Stomach smooth muscle (tissue), 2 donors: ENCODE measurements around the gene HNRNPLL.

Experiments
- H3K27ac ChIP-seq: one replicate; pipeline ENCODE4 v1.7.0; 2013; ENCODE audit warnings: mild to moderate bottlenecking, low read length, inconsistent platforms
- H3K27me3 ChIP-seq, 2 donors: one replicate each; pipeline ENCODE4 v1.7.0; 2013; ENCODE audit warnings: low read length in 2 of 2; ENCODE audit not compliant: insufficient read depth in 2 of 2, control insufficient read depth in 1 of 2
- H3K36me3 ChIP-seq, 2 donors: one replicate each; pipeline ENCODE4 v1.7.0; 2013; ENCODE audit warnings: low read length in 2 of 2; ENCODE audit not compliant: control insufficient read depth in 2 of 2, insufficient read depth in 2 of 2
- H3K4me1 ChIP-seq: one replicate; pipeline ENCODE4 v1.7.0; 2013; ENCODE audit warnings: low read length; ENCODE audit not compliant: control insufficient read depth, insufficient read depth
- H3K4me3 ChIP-seq, 2 donors: one replicate each; pipeline ENCODE4 v1.7.0; 2013; ENCODE audit warnings: low read length in 2 of 2
- H3K9ac ChIP-seq, 2 donors: one replicate each; pipeline ENCODE4 v1.7.0; 2013; ENCODE audit warnings: low read length in 2 of 2, mild to moderate bottlenecking in 1 of 2
- H3K9me3 ChIP-seq, 2 donors: one replicate each; pipeline ENCODE4 v1.7.0; 2013; ENCODE audit warnings: low read length in 2 of 2; ENCODE audit not compliant: control insufficient read depth in 2 of 2
- donor health status: healthy.
- donor health status: Pancreatic carcinoma.

Gene HNRNPLL

GRCh38 chr2:38571193-38571592 is 31.5 kb downstream of the HNRNPLL start:
- no peaks in the 10 kb centered on the region for H3K4me1 ChIP-seq
- H3K36me3 ChIP-seq: peaks cover 10 to 27% of the 10 kb centered on the region in 2 donors
- H3K4me3 ChIP-seq: no peak overlapping the region
- H3K9me3 ChIP-seq: no peaks in the 10 kb centered on the region
- H3K27me3 ChIP-seq: no peaks in the 10 kb centered on the region
- no peak overlapping the region for H3K27ac ChIP-seq
- no peak overlapping the region for H3K9ac ChIP-seq

DNA sequence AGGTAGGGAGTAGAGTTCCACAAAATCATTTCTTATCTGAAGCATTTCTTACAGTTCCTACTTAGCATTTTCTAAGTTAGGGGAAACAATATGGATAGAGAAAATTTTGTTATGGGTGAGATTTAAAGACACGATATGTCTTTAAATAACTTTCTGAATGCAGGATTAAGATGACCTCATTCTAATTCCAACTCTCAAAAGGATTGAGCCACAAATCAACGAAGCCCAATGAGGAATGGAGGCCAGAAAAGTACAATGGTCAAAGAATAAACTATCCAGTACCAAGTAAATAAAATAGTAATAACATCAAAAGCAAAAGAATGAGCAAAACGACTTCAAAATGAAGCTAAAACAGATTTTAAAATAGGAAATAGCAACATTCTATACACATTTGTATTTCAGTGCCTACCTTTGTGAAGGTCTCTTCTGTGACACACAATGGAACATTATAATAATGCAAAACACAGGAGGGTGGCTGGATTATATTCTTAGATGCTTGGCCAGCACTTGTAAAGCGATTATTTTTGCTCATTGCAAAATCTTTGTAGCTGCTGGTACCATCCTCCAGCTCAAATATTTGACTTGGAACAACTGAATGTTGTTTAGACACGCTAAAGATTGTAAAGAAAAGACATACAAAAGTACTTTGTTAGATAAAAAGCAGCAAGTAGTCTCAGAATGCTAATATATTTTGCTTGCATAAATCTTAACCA is 33.8 kb downstream of the HNRNPLL start:
- Histone ChIP-seq H3K36me3 (peaks cover 12 to 27% of the 10 kb centered on the region in 2 donors), H3K4me1 (no peaks in the 10 kb centered on the region), H3K27me3 (no peaks in the 10 kb centered on the region), H3K4me3 (no peak overlapping the region), H3K9ac (no peak overlapping the region), H3K27ac (no peak overlapping the region), H3K9me3 (no peaks in the 10 kb centered on the region)

GRCh38 chr2:38565333-38565732 is 37.4 kb downstream of the HNRNPLL start:
- Histone ChIP-seq H3K27ac (no peak overlapping the region), H3K9me3 (no peaks in the 10 kb centered on the region), H3K4me1 (no peaks in the 10 kb centered on the region), H3K36me3 (peaks cover 10 to 30% of the 10 kb centered on the region in 2 donors), H3K4me3 (no peak overlapping the region), H3K9ac (no peak overlapping the region), H3K27me3 (no peaks in the 10 kb centered on the region)

- no peak overlapping the region for H3K4me3 ChIP-seq
- H3K4me1 ChIP-seq: no peaks in the 10 kb centered on the region
- no peak overlapping the region for H3K27ac ChIP-seq
- no peak overlapping the region for H3K9ac ChIP-seq
- no peaks in the 10 kb centered on the region for H3K9me3 ChIP-seq
- peaks cover 2 to 18% of the 10 kb centered on the region in 2 donors for H3K36me3 ChIP-seq
- no peaks in the 10 kb centered on the region for H3K27me3 ChIP-seq
Measured at GRCh38 chr2:38561691-38562090, 41.0 kb downstream of the HNRNPLL start.

DNA sequence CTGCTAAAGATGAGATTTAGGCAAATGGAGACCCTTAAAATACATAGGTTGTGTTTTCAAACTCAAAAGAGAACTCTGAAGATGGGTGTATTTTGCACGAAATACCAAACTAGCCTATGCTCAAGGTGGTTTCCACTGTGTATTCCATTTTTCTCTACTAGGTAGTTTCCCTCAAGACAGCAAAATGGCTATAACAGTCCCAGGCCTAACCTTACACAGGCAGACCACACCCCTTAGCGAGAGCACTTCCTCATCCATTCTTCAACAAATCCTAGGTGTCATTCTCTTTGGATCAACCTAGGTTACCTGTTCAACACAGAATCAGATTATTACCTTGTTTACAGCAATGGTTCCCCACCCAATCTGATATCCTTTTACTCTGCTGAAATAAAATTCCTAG is 42.6 kb downstream of the HNRNPLL start:
- Histone ChIP-seq H3K9me3 (no peaks in the 10 kb centered on the region), H3K4me1 (no peaks in the 10 kb centered on the region), H3K9ac (no peak overlapping the region), H3K27ac (no peak overlapping the region), H3K36me3 (peaks cover 8 to 15% of the 10 kb centered on the region in 2 donors), H3K4me3 (no peak overlapping the region), H3K27me3 (no peaks in the 10 kb centered on the region)

DNA sequence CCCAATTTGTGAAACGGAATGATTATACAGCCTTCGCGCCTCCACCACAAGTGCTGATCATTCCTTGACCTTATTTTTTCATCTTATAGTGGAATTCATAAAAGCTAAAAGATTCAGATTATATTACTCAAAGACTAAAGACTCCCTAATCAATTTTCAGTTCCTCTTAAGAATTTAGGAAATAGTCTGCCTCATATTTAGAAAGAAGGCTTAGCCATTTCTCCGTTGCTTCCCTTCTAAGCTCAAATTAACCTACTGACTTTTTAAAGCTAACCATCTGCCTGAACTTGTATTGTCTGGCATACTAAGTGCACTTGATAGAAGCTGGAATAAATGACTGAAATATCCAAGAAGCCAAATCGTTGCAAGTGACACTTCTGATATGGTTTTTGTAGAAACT is 44.7 kb downstream of the HNRNPLL start:
- H3K4me3 ChIP-seq: no peak overlapping the region
- no peak overlapping the region for H3K27ac ChIP-seq
- peaks cover 6 to 15% of the 10 kb centered on the region in 2 donors for H3K36me3 ChIP-seq
- H3K4me1 ChIP-seq: no peaks in the 10 kb centered on the region
- no peaks in the 10 kb centered on the region for H3K27me3 ChIP-seq
- H3K9ac ChIP-seq: no peak overlapping the region
- H3K9me3 ChIP-seq: no peaks in the 10 kb centered on the region

GRCh38 chr2:38557217-38557616 is 45.5 kb downstream of the HNRNPLL start:
- Histone ChIP-seq H3K9me3 (no peaks in the 10 kb centered on the region), H3K4me3 (no peak overlapping the region), H3K36me3 (peaks cover 6 to 15% of the 10 kb centered on the region in 2 donors), H3K4me1 (no peaks in the 10 kb centered on the region), H3K27ac (no peak overlapping the region), H3K9ac (no peak overlapping the region), H3K27me3 (no peaks in the 10 kb centered on the region)

DNA sequence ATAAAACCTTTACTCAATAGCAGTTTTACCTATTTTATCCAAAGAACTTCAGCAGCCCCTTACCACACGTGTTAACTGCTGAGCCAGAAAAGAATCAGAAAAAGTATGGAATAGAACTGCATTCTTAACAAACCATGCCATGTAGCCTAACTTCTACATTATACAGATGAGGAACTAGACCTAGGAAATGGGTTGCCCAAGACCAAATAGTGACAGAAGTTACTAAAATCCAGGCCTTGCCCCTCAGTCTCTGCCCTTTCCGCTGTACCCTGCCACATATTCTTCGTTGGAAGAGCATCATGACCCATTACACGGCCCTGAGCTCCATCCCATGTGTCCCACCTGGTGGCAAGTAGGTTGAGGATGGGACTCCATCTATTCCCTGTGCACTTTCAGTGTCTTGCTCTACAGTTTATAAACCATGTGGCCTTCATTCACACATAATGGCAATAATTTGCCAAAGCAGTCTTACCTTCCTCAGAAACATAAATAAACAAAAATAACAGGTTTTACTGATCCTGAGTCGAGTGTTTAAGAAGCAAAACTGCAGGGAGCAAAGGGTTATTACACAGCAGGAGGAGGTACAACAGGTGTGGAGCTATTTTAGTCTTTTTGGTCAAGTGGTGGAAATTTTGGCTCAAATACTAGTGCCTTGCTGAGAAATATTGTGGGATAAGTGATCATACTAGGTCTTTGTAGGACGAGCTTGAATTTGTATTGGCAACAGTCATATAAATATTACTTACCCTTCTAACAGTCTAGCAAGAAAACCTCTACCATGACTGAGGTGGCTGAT is 46.5 kb downstream of the HNRNPLL start:
- Histone ChIP-seq H3K4me3 (no peak overlapping the region), H3K4me1 (no peaks in the 10 kb centered on the region), H3K36me3 (peaks cover 6 to 10% of the 10 kb centered on the region in 2 donors), H3K9me3 (no peaks in the 10 kb centered on the region), H3K9ac (no peak overlapping the region), H3K27me3 (no peaks in the 10 kb centered on the region), H3K27ac (no peak overlapping the region)

GRCh38 chr2:38554973-38555595 is 47.6 kb downstream of the HNRNPLL start:
- no peak overlapping the region for H3K27ac ChIP-seq
- peaks cover under 1 to 6% of the 10 kb centered on the region in 2 donors for H3K36me3 ChIP-seq
- no peak overlapping the region for H3K4me3 ChIP-seq
- no peaks in the 10 kb centered on the region for H3K9me3 ChIP-seq
- H3K27me3 ChIP-seq: no peaks in the 10 kb centered on the region
- H3K9ac ChIP-seq: no peak overlapping the region
- no peaks in the 10 kb centered on the region for H3K4me1 ChIP-seq

DNA sequence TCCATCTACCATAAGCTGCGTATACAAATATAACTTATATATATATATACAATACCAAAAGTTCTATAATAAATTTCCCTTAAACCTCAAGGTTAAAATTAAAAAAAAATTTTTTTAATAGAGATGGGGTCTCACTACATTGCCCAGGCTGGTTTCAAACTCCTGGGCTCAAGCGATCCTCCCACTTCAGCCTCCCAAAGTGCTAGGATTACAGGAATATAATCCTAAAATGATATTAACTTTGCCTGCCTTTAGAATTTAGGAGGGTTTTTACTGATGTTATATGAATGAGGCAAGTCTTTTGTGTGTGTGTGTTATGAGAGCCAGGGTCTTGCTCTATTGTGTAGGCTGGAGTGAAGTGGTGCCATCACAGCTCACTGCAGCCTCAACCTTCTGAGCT is 49.2 kb downstream of the HNRNPLL start:
- H3K4me1 ChIP-seq: no peaks in the 10 kb centered on the region
- no peak overlapping the region for H3K9ac ChIP-seq
- H3K36me3 ChIP-seq: peaks cover 0 to 6% of the 10 kb centered on the region in 2 donors

More for the DNA sequence above, 49.2 kb downstream of the HNRNPLL start:
- H3K4me3 ChIP-seq: no peak overlapping the region
- no peaks in the 10 kb centered on the region for H3K9me3 ChIP-seq
- no peak overlapping the region for H3K27ac ChIP-seq
- H3K27me3 ChIP-seq: no peaks in the 10 kb centered on the region
